OCI-LY3 (cell line): ENCODE data around the gene SAMSN1.

Experiments
- H2AFZ ChIP-seq: fragments of 200-600, 300-600 bp; shearing (Covaris generic); 2 replicates; pipeline ENCODE4 v1.6.0; 2014; ENCODE audit warnings: antibody characterized with exemption, low read depth, low read length
- H3K27ac ChIP-seq: fragments of 200-600, 300-600 bp; sonication (generic); 2 replicates; pipeline ENCODE4 v1.5.1; 2014; ENCODE audit warnings: mild to moderate bottlenecking, low read length, moderate library complexity, mixed read lengths
- H3K27me3 ChIP-seq: fragments of 200-600, 300-600 bp; sonication (generic); 2 replicates; pipeline ENCODE4 v1.6.1; 2014; ENCODE audit warnings: low read depth, low read length, mixed read lengths
- H3K36me3 ChIP-seq: fragments of 200-600, 300-600 bp; sonication (generic); replicated peaks from 2 replicates; pipeline ENCODE3; 2014; ENCODE audit warnings: low read depth, low read length, mixed read lengths
- H3K4me1 ChIP-seq: fragments of 300-600, 200-600 bp; sonication (generic); 2 replicates; pipeline ENCODE4 v1.6.1; 2014; ENCODE audit warnings: low read length, mixed read lengths
- H3K4me2 ChIP-seq: fragments of 200-600, 300-600 bp; sonication (generic); 2 replicates; pipeline ENCODE4 v1.6.1; 2014; ENCODE audit warnings: low read length, mixed read lengths
- H3K4me3 ChIP-seq: fragments of 300-600, 200-600 bp; sonication (generic); 2 replicates; pipeline ENCODE4 v1.5.1; 2014; ENCODE audit warnings: antibody characterized with exemption, mild to moderate bottlenecking, low read length, moderate library complexity
- H3K79me2 ChIP-seq: fragments of 300-600, 200-600 bp; shearing (Covaris generic); 2 replicates; pipeline ENCODE4 v1.6.1; 2014; ENCODE audit warnings: mild to moderate bottlenecking, low read length, mixed read lengths
- H3K9ac ChIP-seq: fragments of 300-600, 200-600 bp; shearing (Covaris generic); 2 replicates; pipeline ENCODE4 v1.6.0; 2014; ENCODE audit warnings: mild to moderate bottlenecking, low read length, moderate library complexity
- H3K9me3 ChIP-seq: fragments of 200-600, 300-600 bp; shearing (Covaris generic); 2 replicates; pipeline ENCODE4 v1.6.1; 2014; ENCODE audit warnings: low read length, mixed read lengths; ENCODE audit not compliant: insufficient read depth
- H4K20me1 ChIP-seq: fragments of 200-600, 300-600 bp; sonication (generic); 2 replicates; pipeline ENCODE4 v1.6.1; 2016; ENCODE audit warnings: low read length, mixed read lengths; ENCODE audit not compliant: insufficient read depth
- CTCF ChIP-seq: fragments of 200-600, 300-600 bp; sonication (generic); IDR thresholded peaks from 2 replicates; pipeline ENCODE4 v1.5.1; 2014; ENCODE audit warnings: antibody characterized with exemption, low read length, low read depth
- EZH2phosphoT487 ChIP-seq: fragments of 200-600 bp; shearing (Covaris generic); IDR thresholded peaks from 2 replicates; pipeline ENCODE4 v1.6.1; 2018; ENCODE audit warnings: antibody characterized with exemption, mixed run types, low read depth

SAMSN1 gene

GRCh38 chr21:14554948-14555347 is 8.8 kb upstream of the SAMSN1 start:
- H3K9ac ChIP-seq: no peak overlapping the region
- no peak overlapping the region for H3K27ac ChIP-seq
- peaks cover 8% of the 10 kb centered on the region for H3K36me3 ChIP-seq
- no peaks in the 10 kb centered on the region; the same call in 1 of the 2 replicates for H3K9me3 ChIP-seq
- peaks cover 50% of the 10 kb centered on the region for H3K4me1 ChIP-seq
- H2AFZ ChIP-seq: no peak overlapping the region
- H3K4me3 ChIP-seq: no peak overlapping the region
- TF ChIP-seq CTCF (no peak), EZH2phosphoT487 (no peak)
- no peaks in the 10 kb centered on the region for H3K79me2 ChIP-seq
- H4K20me1 ChIP-seq: no peaks in the 10 kb centered on the region
- H3K4me2 ChIP-seq: no peak overlapping the region
- H3K27me3 ChIP-seq: no peaks in the 10 kb centered on the region

- Histone ChIP-seq H3K4me3 (no peak overlapping the region), H3K79me2 (no peaks in the 10 kb centered on the region), H3K4me1 (peaks cover 45% of the 10 kb centered on the region), H2AFZ (no peak overlapping the region), H3K9ac (no peak overlapping the region), H3K9me3 (no peaks in the 10 kb centered on the region), H3K36me3 (peaks cover 3% of the 10 kb centered on the region), H3K27ac (no peak overlapping the region), H3K4me2 (no peak overlapping the region), H3K27me3 (no peaks in the 10 kb centered on the region), H4K20me1 (no peaks in the 10 kb centered on the region)
- TF ChIP-seq EZH2phosphoT487 (no peak), CTCF (no peak)
Observed at GRCh38 chr21:14553422-14553821, 7.3 kb upstream of the SAMSN1 start.

GRCh38 chr21:14551741-14552140 is 5.6 kb upstream of the SAMSN1 start:
- H3K27me3 ChIP-seq: no peaks in the 10 kb centered on the region
- no peaks in the 10 kb centered on the region for H3K36me3 ChIP-seq
- no peak overlapping the region for H3K4me3 ChIP-seq
- H3K79me2 ChIP-seq: no peaks in the 10 kb centered on the region
- H4K20me1 ChIP-seq: no peaks in the 10 kb centered on the region
- TF ChIP-seq CTCF (no peak), EZH2phosphoT487 (no peak)
- H3K9me3 ChIP-seq: no peaks in the 10 kb centered on the region
- H3K4me1 ChIP-seq: peaks cover 44% of the 10 kb centered on the region
- H3K4me2 ChIP-seq: no peak overlapping the region
- no peak overlapping the region for H3K9ac ChIP-seq
- no peak overlapping the region for H3K27ac ChIP-seq
- no peak overlapping the region for H2AFZ ChIP-seq

- H3K27ac ChIP-seq: no peak overlapping the region
- H3K79me2 ChIP-seq: peaks cover 6% of the 10 kb centered on the region
- H3K9me3 ChIP-seq: no peaks in the 10 kb centered on the region
- no peak overlapping the region for H3K4me3 ChIP-seq
- TF ChIP-seq CTCF (no peak), EZH2phosphoT487 (no peak)
- H3K27me3 ChIP-seq: no peaks in the 10 kb centered on the region
- peaks cover 36% of the 10 kb centered on the region for H3K4me1 ChIP-seq
- no peak overlapping the region for H3K9ac ChIP-seq
- H3K36me3 ChIP-seq: no peaks in the 10 kb centered on the region
- no peaks in the 10 kb centered on the region for H4K20me1 ChIP-seq
- H3K4me2 ChIP-seq: no peak overlapping the region
- H2AFZ ChIP-seq: no peak overlapping the region; the same call in 1 of the 2 replicates
Observed at GRCh38 chr21:14550135-14550534, 4.0 kb upstream of the SAMSN1 start.
